H9 (cell line): ENCODE measurements around the gene PKDCC. TPM values are rescaled to one million over a fixed set of nuclear protein-coding genes. Genes with fewer than 3 reads are reported as not detected.

Experiments
- DNase-seq: peaks from one replicate; pipeline ENCODE4 v3.0.0-alpha.2; 2017
- H2AFZ ChIP-seq: one replicate; pipeline ENCODE4 v1.6.1; 2013; ENCODE audit warnings: mild to moderate bottlenecking, low read length, control low read depth, moderate library complexity
- H2AK5ac ChIP-seq: 2 replicates; pipeline ENCODE4 v1.6.1; 2013; ENCODE audit warnings: low read length, control low read depth, mixed read lengths; ENCODE audit not compliant: insufficient read length
- H2BK120ac ChIP-seq: one replicate; pipeline ENCODE4 v1.6.1; 2013; ENCODE audit warnings: low read depth, mild to moderate bottlenecking, low read length, control low read depth, inconsistent platforms; ENCODE audit not compliant: poor library complexity, severe bottlenecking
- H2BK12ac ChIP-seq: 2 replicates; pipeline ENCODE4 v1.6.1; 2013; ENCODE audit warnings: low read length, control low read depth, mixed read lengths, low read depth; ENCODE audit not compliant: insufficient read length
- H2BK15ac ChIP-seq: 2 replicates; pipeline ENCODE4 v1.6.1; 2013; ENCODE audit warnings: low read depth, low read length, control low read depth
- H2BK20ac ChIP-seq: one replicate; pipeline ENCODE4 v1.6.1; 2013; ENCODE audit warnings: low read depth, mild to moderate bottlenecking, low read length, control low read depth, inconsistent platforms; ENCODE audit not compliant: poor library complexity, severe bottlenecking
- H2BK5ac ChIP-seq: 2 replicates; pipeline ENCODE4 v1.6.1; 2013; ENCODE audit warnings: low read length, control low read depth, mixed read lengths; ENCODE audit not compliant: insufficient read length
- H3K14ac ChIP-seq: 2 replicates; pipeline ENCODE4 v1.6.1; 2013; ENCODE audit warnings: low read length, control low read depth; ENCODE audit not compliant: insufficient read depth
- H3K18ac ChIP-seq: 2 replicates; pipeline ENCODE4 v1.6.1; 2013; ENCODE audit warnings: low read depth, mild to moderate bottlenecking, mixed read lengths, low read length, control low read depth; ENCODE audit not compliant: insufficient read length
- H3K23ac ChIP-seq: 2 replicates; pipeline ENCODE4 v1.6.1; 2013; ENCODE audit warnings: low read length, control low read depth, mixed read lengths, low read depth; ENCODE audit not compliant: insufficient read length
- H3K23me2 ChIP-seq: 2 replicates; pipeline ENCODE4 v1.6.1; 2013; ENCODE audit warnings: low read depth, mild to moderate bottlenecking, mixed read lengths, low read length, control low read depth; ENCODE audit not compliant: insufficient read length, poor library complexity, severe bottlenecking
- H3K27ac ChIP-seq: 2 replicates; pipeline ENCODE4 v1.5.1; 2013; ENCODE audit warnings: low read length, control low read depth, mixed read lengths, low read depth; ENCODE audit not compliant: insufficient read length
- H3K27me3 ChIP-seq: 2 replicates; pipeline ENCODE4 v1.6.1; 2013; ENCODE audit warnings: low read length, control low read depth, inconsistent platforms; ENCODE audit not compliant: insufficient read depth
- H3K4ac ChIP-seq: 2 replicates; pipeline ENCODE4 v1.6.1; 2013; ENCODE audit warnings: low read depth, mild to moderate bottlenecking, control low read depth, inconsistent platforms, low read length, moderate library complexity
- H3K4me1 ChIP-seq: 2 replicates; pipeline ENCODE4 v1.6.1; 2013; ENCODE audit warnings: low read length, control low read depth, inconsistent platforms; ENCODE audit not compliant: insufficient read depth
- H3K4me2 ChIP-seq: 2 replicates; pipeline ENCODE4 v1.6.1; 2013; ENCODE audit warnings: low read length, control low read depth, mixed read lengths; ENCODE audit not compliant: insufficient read length, insufficient read depth
- H3K56ac ChIP-seq: 2 replicates; pipeline ENCODE4 v1.6.1; 2013; ENCODE audit warnings: low read depth, mild to moderate bottlenecking, mixed read lengths, low read length, control low read depth; ENCODE audit not compliant: insufficient read length
- H3K79me1 ChIP-seq: 2 replicates; pipeline ENCODE4 v1.6.1; 2013; ENCODE audit warnings: low read depth, mild to moderate bottlenecking, moderate library complexity, low read length, control low read depth, inconsistent platforms; ENCODE audit not compliant: insufficient read depth, poor library complexity, severe bottlenecking
- H3K79me2 ChIP-seq: 2 replicates; pipeline ENCODE4 v1.6.1; 2013; ENCODE audit warnings: low read length, control low read depth, inconsistent platforms; ENCODE audit not compliant: insufficient read depth
- H3K9ac ChIP-seq: 2 replicates; pipeline ENCODE4 v1.6.1; 2013; ENCODE audit warnings: low read length, control low read depth, mixed read lengths; ENCODE audit not compliant: insufficient read length; ENCODE audit errors: extremely low read depth
- H3K9me3 ChIP-seq: one replicate; pipeline ENCODE4 v1.6.1; 2013; ENCODE audit warnings: low read depth, low read length, inconsistent platforms; ENCODE audit not compliant: control insufficient read depth
- H3T11ph ChIP-seq: one replicate; pipeline ENCODE4 v1.6.1; 2013; ENCODE audit warnings: mild to moderate bottlenecking, low read length, control low read depth, inconsistent platforms
- H4K20me1 ChIP-seq: one replicate; pipeline ENCODE4 v1.6.1; 2013; ENCODE audit not compliant: control insufficient read depth, insufficient read length, insufficient read depth
- H4K5ac ChIP-seq: 2 replicates; pipeline ENCODE4 v1.6.1; 2013; ENCODE audit warnings: low read depth, mild to moderate bottlenecking, mixed read lengths, low read length, control low read depth; ENCODE audit not compliant: insufficient read length
- H4K8ac ChIP-seq: replicated peaks from 2 replicates; pipeline ENCODE4 v1.6.1; 2013; ENCODE audit warnings: low read length, control low read depth, mixed read lengths, low read depth; ENCODE audit not compliant: insufficient read length
- H4K91ac ChIP-seq: 2 replicates; pipeline ENCODE4 v1.6.1; 2013; ENCODE audit warnings: low read depth, mild to moderate bottlenecking, moderate library complexity, mixed read lengths, low read length, control low read depth; ENCODE audit not compliant: insufficient read length
- H3K27ac Mint-ChIP-seq, 3 experiments: 2 replicates in 2 of 3; 3 replicates in 1 of 3; pipeline ENCODE4 v1.8.0; 2020 to 2021; ENCODE audit warnings: mixed read lengths in 3 of 3, mild to moderate bottlenecking in 1 of 3, moderate library complexity in 1 of 3
- H3K27me3 Mint-ChIP-seq: 2 replicates; pipeline ENCODE4 v1.8.0; 2021; ENCODE audit warnings: low read depth, mild to moderate bottlenecking, moderate library complexity, mixed read lengths
- H3K36me3 Mint-ChIP-seq, 3 experiments: 2 replicates in 2 of 3; 3 replicates in 1 of 3; pipeline ENCODE4 v1.8.0; 2020 to 2021; ENCODE audit warnings: low read depth in 3 of 3, mixed read lengths in 3 of 3; ENCODE audit not compliant: insufficient read depth in 1 of 3
- H3K4me1 Mint-ChIP-seq, 2 experiments: 2 replicates each; pipeline ENCODE4 v1.8.0; 2020; ENCODE audit warnings: mixed read lengths in 2 of 2
- H3K4me3 Mint-ChIP-seq, 2 experiments: 2 replicates in 1 of 2; 3 replicates in 1 of 2; pipeline ENCODE4 v1.8.0; 2020 to 2021; ENCODE audit warnings: mild to moderate bottlenecking in 2 of 2, mixed read lengths in 2 of 2, moderate library complexity in 1 of 2
- H3K9me3 Mint-ChIP-seq, 2 experiments: 2 replicates in 1 of 2; 3 replicates in 1 of 2; pipeline ENCODE4 v1.8.0; 2020; ENCODE audit warnings: mild to moderate bottlenecking in 2 of 2, mixed read lengths in 2 of 2, moderate library complexity in 1 of 2
- CTCF ChIP-seq: fragments of 200-600 bp; sonication (generic); conservative IDR thresholded peaks from 3 replicates; pipeline ENCODE4 v1.8.0; 2021; ENCODE audit warnings: antibody characterized with exemption, mild to moderate bottlenecking
- WGBS: extraction: QIAGEN DNeasy Blood & Tissue Kit; methylation state at CpG from one replicate; pipeline ENCODE4 v1.1.7; 2013; ENCODE audit warnings: missing lambda C conversion rate, low lambda C conversion rate, mixed read lengths; ENCODE audit not compliant: insufficient read length; ENCODE audit errors: extremely low coverage; 5-methylcytosine and 5-hydroxymethylcytosine counted together
- total RNA-seq: library from RNA; stranded (reverse); gene quantifications from 2 replicates; pipeline ENCODE4 v1.2.1, GENCODE V29; 2021

Gene PKDCC
- total RNA-seq, 1 experiment from 2014 or later: 134 TPM

GRCh38 chr2:42025151-42025582 is 22.7 kb upstream of the PKDCC start:
- no peaks in the 10 kb centered on the region for H4K20me1 ChIP-seq
- Mint-ChIP-seq H3K4me1 (peaks cover 45 to 49% of the 10 kb centered on the region in 2 experiments), H3K27me3 (peaks cover 11% of the 10 kb centered on the region), H3K36me3 (peaks cover 3 to 12% (median 9%) of the 10 kb centered on the region in 3 experiments; a peak in 6 of 7 replicates), H3K9me3 (peaks cover 6 to 11% of the 10 kb centered on the region in 2 experiments; a peak in 4 of 5 replicates), H3K4me3 (no peak overlapping the region), H3K27ac (peak overlapping the region; percentile 2 to 80 (median 49); a peak in 4 of 7 replicates)
- no peak overlapping the region for H2AK5ac ChIP-seq
- H3K56ac ChIP-seq: no peak overlapping the region
- H3K18ac ChIP-seq: no peak overlapping the region
- H2BK12ac ChIP-seq: no peak overlapping the region
- H3K79me2 ChIP-seq: no peaks in the 10 kb centered on the region
- H3K4me1 ChIP-seq: peaks cover 8% of the 10 kb centered on the region; the same call in 1 of the 2 replicates
- no peak overlapping the region for H3K4ac ChIP-seq
- peak; percentile 61 for DNase-seq
- H2BK120ac ChIP-seq: no peak overlapping the region
- H2BK15ac ChIP-seq: no peak overlapping the region
- H3K9me3 ChIP-seq: no peaks in the 10 kb centered on the region
- H3K4me2 ChIP-seq: no peak overlapping the region
- no peak for TF ChIP-seq CTCF
- H2AFZ ChIP-seq: no peak overlapping the region
- H2BK20ac ChIP-seq: no peak overlapping the region
- H3K23ac ChIP-seq: no peak overlapping the region
- no peak overlapping the region for H4K91ac ChIP-seq
- no peaks in the 10 kb centered on the region for H3K23me2 ChIP-seq
- no peaks in the 10 kb centered on the region for H3K27me3 ChIP-seq
- H3K79me1 ChIP-seq: no peaks in the 10 kb centered on the region
- H4K5ac ChIP-seq: no peak overlapping the region
- no peak overlapping the region for H3K9ac ChIP-seq
- no peak overlapping the region for H3K27ac ChIP-seq
- no CpG with 5 or more reads among the region's 3 CpGs for WGBS
- no peak overlapping the region for H2BK5ac ChIP-seq
- H3T11ph ChIP-seq: no peak overlapping the region
- no peak overlapping the region for H4K8ac ChIP-seq
- no peak overlapping the region for H3K14ac ChIP-seq
